ENCODE results near the gene MYH14.

DNA sequence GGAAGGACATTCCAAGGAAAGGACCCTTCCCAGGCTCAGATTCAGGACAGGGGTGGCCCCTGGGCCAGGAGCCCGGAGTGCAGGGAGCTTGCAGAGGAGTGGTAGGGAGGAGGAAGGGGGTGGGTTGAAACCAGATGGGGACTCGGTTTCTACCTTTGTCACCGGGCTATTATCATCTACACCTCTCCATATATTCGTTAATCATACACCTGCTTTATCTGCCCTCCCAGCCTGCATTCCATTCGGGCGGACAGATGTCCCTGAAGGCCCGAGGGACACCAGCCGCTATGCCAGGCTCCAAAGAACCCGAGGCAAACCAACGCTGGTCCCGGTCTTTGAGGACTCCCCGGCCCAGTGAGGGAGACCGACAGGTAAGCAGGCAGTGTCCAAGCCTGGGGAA is 15.5 kb upstream of the MYH14 start:
- TF ChIP-seq, protein P1, sequence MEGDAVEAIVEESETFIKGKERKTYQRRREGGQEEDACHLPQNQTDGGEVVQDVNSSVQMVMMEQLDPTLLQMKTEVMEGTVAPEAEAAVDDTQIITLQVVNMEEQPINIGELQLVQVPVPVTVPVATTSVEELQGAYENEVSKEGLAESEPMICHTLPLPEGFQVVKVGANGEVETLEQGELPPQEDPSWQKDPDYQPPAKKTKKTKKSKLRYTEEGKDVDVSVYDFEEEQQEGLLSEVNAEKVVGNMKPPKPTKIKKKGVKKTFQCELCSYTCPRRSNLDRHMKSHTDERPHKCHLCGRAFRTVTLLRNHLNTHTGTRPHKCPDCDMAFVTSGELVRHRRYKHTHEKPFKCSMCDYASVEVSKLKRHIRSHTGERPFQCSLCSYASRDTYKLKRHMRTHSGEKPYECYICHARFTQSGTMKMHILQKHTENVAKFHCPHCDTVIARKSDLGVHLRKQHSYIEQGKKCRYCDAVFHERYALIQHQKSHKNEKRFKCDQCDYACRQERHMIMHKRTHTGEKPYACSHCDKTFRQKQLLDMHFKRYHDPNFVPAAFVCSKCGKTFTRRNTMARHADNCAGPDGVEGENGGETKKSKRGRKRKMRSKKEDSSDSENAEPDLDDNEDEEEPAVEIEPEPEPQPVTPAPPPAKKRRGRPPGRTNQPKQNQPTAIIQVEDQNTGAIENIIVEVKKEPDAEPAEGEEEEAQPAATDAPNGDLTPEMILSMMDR (IDR thresholded peaks at IDR 0.05) = no peak
- no peak for TF ChIP-seq EZH2phosphoT487 (IDR thresholded peaks at IDR 0.05)
- TF ChIP-seq EZH2 (IDR thresholded peaks at IDR 0.05) = no peak

Data from neural progenitor cell (in vitro differentiated cells).